AG09319 (cell line): ENCODE measurements around the gene SUPT20H.

ENCODE experiments used
- DNase-seq: peaks from one replicate; pipeline ENCODE4 v3.0.0-alpha.2; 2010; ENCODE audit warnings: low read depth; ENCODE audit errors: extremely low read depth
- TF ChIP-seq, protein P1 (sequence below): IDR thresholded peaks from 2 replicates; pipeline ENCODE4 v1.5.1; 2011; ENCODE audit warnings: low read depth, mild to moderate bottlenecking, inconsistent platforms, low read length, moderate library complexity

The SUPT20H gene

GRCh38 chr13:37049810-37050209 is 9.7 kb downstream of the SUPT20H start:
- TF ChIP-seq, protein P1, sequence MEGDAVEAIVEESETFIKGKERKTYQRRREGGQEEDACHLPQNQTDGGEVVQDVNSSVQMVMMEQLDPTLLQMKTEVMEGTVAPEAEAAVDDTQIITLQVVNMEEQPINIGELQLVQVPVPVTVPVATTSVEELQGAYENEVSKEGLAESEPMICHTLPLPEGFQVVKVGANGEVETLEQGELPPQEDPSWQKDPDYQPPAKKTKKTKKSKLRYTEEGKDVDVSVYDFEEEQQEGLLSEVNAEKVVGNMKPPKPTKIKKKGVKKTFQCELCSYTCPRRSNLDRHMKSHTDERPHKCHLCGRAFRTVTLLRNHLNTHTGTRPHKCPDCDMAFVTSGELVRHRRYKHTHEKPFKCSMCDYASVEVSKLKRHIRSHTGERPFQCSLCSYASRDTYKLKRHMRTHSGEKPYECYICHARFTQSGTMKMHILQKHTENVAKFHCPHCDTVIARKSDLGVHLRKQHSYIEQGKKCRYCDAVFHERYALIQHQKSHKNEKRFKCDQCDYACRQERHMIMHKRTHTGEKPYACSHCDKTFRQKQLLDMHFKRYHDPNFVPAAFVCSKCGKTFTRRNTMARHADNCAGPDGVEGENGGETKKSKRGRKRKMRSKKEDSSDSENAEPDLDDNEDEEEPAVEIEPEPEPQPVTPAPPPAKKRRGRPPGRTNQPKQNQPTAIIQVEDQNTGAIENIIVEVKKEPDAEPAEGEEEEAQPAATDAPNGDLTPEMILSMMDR, result no peak
- DNase-seq, result no peak

GRCh38 chr13:37047846-37048245 is 11.6 kb downstream of the SUPT20H start:
- TF ChIP-seq, protein P1, result no peak
- DNase-seq, result no peak

GRCh38 chr13:37047032-37047431 is 12.5 kb downstream of the SUPT20H start:
- TF ChIP-seq, protein P1, result no peak
- DNase-seq, result no peak

- no peak for DNase-seq
- TF ChIP-seq, protein P1, result no peak
Observed at GRCh38 chr13:37046062-37046461, 13.4 kb downstream of the SUPT20H start.

GRCh38 chr13:37040789-37041188 is 18.7 kb downstream of the SUPT20H start:
- TF ChIP-seq, protein P1, result no peak
- no peak for DNase-seq

- TF ChIP-seq, protein P1, result no peak
- DNase-seq, result no peak
Observed at GRCh38 chr13:37039896-37040295, 19.6 kb downstream of the SUPT20H start.

GRCh38 chr13:37037241-37037640 is 22.2 kb downstream of the SUPT20H start:
- TF ChIP-seq, protein P1, result no peak
- no peak for DNase-seq

DNA sequence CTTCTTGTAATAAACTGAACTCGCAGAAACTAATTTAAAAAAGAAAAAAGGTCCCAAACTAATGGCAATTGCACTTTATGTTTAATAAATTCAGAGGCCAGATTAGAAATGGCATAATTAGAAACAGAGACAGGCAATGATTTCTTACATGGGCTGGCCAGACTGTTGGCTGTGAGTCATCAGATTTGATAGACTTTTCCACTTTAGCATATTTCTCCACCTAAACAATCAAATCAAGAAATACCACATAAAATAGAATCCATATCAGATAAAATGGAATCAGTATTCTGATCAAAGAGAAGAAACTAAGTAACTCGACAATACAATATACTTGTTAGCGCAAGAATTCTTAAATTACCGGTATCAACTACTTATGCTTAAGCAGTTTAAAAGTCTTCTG is 29.9 kb downstream of the SUPT20H start:
- DNase-seq, result peak; percentile 20
- TF ChIP-seq, protein P1, result no peak
